HG03378 (cell line): ENCODE data around the gene NCAM2.
"Not testable (repeated sequence)": the region's sequence is repeated elsewhere in the genome, so short reads cannot be mapped to it uniquely, and the experiment has no call there.

Source experiments
- ATAC-seq: cut with Tn5 transposase; IDR thresholded peaks from one replicate; pipeline ENCODE4 v1.9.1; 2021; ENCODE audit warnings: mild to moderate bottlenecking, moderate library complexity; ENCODE audit not compliant: unreplicated experiment

NCAM2 gene

DNA sequence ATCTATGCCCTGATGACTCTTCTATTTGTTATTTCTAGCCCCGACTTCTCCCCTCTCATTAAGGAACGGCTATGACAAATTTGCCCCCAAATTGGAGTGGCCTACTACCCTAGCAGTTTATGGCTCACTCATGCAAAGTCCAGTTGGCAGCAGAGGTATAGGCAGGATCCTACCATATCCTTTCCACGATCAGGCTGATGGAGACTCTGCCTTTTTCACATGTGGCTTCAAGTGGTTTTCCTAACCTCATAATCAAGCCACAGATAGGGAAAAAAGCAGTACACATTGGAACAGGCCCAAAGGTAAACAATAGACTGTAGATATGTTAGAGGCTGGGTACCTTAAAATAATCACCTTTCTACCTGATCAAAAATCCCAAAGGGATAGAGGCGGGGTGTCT, 292.5 kb downstream of the NCAM2 start:
- ATAC-seq, result no peak

DNA sequence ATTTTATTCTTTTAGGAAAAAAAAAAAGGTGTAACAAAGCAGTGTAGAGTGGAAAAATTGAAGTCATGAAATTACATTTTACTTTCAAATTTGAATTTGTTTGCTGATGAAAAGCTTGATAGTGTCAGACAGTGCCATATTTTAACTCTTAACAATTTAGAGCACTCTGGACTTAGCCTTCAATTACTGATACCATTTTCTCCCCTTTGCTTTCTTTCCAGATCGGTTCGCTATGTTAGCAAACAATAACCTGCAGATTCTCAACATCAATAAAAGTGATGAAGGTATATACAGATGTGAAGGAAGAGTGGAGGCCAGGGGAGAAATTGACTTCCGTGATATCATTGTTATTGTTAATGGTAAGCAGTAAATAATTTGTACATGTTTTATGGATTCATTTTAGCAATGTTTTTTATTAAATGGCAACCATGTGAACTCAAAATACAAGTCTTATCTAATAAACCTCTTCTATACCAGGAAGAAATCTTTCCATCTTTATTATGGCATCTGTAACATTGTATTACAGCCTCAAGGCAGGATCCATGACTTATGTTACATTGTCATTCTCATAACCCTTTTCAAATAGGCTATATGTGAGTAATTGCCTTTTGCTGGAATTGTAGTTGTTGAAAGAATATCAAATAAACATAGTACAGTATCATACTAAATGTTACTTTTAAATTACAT, 293.8 kb downstream of the NCAM2 start:
- ATAC-seq, result no peak

DNA sequence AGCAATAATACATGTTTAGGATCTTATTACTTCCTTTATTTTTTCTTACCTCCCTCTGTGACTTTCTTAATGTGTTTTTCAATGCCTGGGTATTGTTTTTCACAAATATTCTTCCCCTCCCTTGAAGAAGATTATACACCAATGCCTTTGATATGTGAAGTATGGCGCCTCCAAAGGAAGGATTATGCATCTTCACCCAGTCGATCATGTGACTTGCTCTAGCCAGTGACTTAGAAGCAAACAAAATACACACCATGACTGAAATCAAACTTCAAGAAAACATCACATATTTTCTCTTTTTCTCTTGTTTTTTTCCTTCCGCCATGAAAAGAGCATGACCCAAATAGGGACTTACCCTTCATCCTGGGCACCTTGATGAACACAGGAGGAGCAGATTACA, 297.1 kb downstream of the NCAM2 start:
- ATAC-seq, result no peak

DNA sequence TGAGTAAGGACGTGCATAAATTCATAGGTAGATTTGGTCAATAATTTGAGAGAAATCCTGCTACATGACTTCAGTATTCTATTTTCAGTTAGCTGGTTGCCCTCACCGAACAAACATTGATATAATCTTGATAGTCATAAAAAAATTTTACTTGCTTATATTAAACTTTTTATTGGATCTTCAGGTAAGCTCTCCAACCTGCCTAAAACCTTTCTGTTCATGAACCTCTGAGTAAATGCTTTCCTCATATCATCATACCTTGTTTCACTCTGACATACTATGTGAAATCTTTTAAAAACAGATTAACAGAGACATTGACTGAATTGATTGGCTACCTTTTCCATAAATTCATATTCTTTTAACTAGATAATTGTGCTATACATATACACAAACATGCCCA, 299.0 kb downstream of the NCAM2 start:
- ATAC-seq, result no peak

DNA sequence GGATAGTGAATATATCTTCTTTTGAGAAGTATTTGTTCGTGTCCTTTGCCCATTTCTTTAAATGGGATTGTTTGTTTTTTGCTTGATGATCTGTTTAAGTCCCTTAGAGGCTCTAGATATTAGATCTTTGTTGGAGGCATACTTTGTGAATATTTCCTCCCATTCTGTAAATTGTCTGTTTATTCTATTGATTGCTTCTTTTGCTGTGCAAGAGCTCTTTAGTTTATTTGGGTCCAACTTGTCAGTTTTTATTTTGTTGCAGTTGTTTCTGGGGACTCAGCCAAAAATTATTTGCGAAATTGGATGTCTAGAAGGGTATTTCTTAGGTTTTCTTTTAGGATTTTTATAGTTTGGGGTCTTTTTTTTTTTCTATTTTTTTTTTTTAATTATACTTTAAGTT, 302.8 kb downstream of the NCAM2 start:
- ATAC-seq, result no peak

DNA sequence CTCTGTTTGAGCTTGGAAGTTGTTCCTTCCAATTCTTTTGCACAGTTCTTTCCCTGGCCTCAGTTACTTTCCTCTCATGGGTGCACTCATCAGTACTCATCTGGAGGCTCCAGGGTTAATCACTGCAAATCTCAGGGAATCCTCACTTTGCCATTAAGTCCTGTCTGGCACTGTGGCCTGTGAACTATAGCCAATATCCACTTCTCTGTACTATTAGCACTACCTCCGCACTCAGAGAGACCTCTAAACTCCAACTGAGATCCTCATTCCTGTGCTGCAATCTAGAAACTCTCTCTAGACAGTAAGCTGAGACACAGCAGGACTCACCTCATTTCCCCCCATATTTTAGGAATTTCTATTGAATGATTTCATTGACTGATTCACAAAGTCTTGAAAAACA, 311.3 kb downstream of the NCAM2 start:
- no peak for ATAC-seq

DNA sequence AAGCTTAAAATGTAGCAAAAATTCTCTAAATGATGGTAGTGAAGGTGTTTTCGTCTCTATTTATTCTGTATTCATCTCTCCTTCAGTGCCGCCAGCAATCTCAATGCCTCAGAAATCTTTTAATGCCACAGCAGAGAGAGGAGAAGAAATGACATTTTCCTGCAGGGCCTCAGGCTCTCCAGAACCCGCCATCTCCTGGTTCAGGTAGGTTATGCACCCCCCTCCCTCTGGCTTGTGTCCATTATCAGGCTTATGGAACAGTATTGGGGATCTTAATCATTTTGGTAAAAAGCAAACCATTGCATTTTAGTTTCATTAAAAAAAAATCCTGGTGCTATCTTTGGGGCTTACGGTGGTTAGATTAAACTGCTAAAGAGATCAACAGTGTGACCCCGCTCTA, 326.1 kb downstream of the NCAM2 start:
- ATAC-seq, result no peak

DNA sequence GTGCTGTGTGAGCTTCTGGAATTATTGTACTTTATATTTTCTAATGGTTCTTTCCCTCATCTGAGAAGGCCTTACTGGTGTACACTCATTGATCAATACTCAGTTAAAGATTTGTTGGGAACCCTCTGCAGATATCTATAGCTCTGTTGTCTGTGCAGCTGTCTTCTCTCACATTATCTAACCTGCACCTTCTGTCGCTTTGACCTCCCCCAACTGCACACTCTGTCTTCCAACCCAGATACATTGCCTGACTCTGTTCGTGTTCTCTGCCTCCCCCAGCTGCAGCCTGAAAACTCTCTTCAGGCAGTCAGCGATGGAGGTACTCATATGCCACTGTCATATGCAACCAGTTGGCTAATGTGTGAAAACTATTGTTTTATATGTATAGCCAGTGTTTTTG, 334.3 kb downstream of the NCAM2 start:
- ATAC-seq, result no peak

DNA sequence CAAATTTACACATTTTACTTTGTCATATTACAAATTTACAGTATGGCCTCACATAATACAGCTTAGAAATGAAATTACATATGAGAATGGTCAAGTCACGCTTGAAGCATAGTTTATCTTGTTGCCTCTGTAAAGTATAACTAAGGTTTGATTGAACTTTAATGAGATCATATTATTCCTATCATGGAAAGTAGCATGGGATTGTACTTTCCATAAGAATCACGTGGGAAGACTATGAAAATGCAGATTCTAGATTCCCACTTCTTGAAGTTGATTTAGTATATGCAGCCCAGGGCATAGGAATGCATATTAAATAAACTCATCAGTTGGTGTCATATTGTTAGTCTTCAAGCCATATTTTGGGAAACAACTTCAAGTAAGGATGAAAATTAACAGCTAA, 342.8 kb downstream of the NCAM2 start:
- ATAC-seq, result no peak

DNA sequence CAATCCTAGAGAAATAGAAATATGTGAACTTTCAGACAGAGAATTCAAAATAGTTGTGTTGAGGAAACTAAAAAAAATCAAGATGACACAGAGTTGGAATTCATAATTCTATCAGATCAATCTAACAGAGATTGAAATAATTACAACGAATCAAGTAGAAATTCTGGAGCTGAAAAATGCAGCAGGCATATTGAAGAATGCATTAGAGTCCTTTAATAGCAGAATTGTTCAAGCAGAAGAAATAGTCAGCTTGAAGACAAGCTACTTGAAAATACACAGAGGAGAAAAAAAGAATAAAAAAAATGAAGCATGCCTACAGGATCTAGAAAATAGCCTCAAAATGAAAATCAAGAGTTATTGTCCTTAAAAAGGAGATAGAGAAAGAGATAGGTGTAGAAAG, 347.1 kb downstream of the NCAM2 start:
- ATAC-seq, result no peak

DNA sequence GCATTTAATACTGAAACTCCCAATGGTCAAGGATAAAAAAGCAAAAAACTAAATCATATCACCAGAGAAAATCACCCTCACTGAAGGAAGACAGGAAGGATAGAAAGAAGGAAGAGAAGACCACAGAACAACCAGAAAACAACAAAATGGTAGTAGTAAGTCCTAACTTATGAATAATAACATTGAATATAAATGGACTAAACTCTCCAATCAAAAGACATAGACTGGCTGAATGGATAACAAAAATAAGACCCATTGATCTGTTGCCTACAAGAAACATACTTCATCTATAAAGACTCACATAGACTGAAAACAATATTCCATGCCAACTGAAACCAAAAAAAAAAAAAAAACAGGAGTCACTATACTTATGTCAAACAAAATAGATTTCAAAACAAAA, 347.7 kb downstream of the NCAM2 start:
- no peak for ATAC-seq

DNA sequence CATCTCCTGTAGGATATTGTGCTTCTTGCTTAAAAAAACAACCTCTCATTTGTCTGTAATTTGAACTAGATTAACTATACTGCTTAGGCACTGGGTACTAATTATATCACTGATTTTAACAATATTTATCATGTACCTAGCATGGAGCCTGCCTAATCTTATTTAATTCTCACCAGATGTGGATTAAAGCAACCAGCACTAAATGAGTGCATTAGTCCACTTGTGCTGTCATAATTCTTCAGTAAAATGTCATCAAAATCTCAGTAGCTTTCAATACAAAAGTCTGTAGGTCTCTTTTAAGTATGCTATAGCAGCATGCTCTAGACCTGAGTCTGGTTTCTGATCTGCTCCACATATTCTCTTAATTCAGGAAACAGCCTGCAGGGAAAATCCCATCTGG, 368.1 kb downstream of the NCAM2 start:
- no peak for ATAC-seq

DNA sequence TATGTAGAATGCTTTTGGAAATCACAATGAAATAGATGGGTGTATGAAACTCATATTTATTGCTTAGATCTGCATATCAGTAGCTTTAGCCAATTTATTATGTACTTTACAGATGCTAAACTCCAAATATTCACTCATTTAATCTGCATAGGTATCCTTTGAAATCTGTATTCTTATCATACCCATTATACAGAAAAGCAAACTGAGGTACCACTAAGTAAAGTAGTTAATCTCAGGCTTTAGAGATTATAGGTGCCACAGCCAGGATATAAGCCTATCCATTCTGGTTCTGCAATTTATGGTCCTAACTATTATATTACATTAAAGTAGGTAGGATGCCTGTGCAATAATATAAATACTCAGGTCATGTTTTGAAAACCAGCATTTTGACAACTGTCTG, 369.4 kb downstream of the NCAM2 start:
- no peak for ATAC-seq

DNA sequence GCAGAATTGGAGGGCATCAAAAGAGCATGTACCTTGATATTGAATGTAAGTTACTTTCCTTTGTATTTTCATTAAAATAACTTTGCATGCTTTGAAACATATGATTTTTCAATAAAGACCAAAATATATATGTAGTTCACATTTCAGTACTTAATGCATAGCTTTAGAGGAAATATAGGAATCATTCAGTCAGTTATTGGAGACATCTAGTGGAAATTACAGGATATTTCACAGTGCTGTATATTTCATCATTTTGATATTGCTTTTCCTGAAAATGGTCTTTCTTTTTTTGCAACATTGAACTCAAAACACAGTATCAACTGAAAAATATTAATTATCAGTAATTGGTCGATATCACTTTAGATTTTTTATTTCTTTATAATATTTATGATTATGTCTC, 375.8 kb downstream of the NCAM2 start:
- ATAC-seq, result no peak

DNA sequence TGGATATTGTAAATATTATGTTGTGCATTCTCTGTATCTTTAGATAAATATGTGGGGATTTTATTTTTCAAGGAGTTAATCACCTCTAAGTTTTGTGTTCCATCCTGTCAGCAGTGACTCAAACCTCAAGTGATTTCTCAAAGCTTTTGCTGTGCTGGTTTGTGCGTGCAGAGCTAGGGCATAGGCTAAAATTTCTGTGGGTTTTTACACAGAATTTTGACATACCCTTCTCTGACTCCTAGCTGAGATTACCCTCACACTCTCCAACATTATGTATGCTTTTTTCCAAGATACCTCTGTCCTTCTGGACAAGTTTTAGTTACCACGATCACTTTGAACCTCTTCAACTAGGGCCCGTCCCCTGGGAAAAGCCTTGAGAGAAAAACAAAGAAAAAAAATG, 384.9 kb downstream of the NCAM2 start:
- no peak for ATAC-seq

DNA sequence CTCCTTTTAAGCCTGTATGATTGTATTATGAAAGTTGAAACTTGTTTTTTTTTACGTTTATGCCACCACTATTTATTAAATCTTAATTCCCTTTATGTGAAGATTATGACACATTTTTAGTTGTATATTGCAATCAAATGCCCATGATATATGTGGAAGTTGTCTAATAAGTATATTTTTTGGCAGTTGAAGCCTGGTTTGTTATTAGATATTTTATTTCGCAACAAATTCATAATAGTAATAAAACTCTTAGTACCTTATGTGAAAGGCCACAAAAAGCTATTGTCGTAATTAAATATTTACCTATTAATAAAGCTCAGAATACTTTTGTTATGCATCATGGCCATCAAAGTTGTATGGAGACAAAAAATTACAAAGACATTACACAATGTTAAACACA, 386.8 kb downstream of the NCAM2 start:
- ATAC-seq, result no peak

DNA sequence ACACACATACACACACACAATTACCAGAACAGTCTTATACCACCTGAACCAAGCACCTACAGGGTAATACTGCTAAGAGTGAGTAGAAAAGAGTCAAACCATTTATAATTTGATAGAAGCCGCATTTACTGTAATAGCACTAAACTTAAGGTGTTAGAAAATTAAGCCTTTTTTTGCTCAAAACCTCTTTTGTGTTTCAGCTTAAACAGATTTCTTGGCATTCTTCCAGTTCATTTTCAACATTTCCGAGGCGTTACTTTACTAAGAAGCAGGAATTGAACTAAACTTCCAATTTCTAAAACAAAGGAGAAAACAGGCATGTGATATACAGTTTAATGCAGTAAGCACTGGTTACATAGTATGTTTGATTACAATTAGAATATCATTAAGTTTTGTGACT, 387.2 kb downstream of the NCAM2 start:
- no peak for ATAC-seq

DNA sequence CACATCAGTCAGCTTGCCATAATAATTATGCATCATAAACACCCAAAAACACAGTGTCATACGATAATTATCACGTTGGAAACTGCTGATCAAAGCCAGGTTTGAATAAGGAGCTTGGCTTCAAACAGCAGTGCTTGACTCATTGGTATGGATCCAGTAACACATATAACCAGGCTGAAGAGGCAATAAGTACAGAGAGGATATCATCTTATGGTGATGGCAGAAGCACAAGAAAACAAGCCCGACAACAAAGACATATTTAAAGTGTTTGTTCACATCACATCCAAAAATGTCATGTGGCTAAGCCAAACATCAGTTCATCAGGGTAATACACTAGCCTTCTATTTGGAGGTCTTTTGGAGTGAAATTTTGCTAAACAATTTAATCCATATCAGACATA, 389.7 kb downstream of the NCAM2 start:
- no peak for ATAC-seq

DNA sequence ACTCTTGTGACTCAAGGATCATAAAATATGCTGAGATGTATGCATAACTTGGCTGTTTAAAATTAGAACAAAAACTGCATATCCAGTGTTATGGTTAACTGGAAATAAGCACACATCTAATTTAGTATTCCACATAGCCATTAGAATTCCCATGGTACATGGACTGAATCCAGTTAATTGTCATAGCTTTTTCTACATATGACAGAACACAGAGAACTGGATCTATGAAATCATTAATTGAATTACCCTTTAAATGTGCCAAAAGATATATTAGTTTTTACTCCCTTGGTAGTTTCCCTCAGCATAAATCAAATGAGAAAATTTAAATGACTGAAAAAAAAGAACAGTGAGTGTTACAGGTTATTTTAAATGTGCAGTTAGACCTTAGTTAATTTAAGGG, 395.9 kb downstream of the NCAM2 start:
- ATAC-seq, result no peak

DNA sequence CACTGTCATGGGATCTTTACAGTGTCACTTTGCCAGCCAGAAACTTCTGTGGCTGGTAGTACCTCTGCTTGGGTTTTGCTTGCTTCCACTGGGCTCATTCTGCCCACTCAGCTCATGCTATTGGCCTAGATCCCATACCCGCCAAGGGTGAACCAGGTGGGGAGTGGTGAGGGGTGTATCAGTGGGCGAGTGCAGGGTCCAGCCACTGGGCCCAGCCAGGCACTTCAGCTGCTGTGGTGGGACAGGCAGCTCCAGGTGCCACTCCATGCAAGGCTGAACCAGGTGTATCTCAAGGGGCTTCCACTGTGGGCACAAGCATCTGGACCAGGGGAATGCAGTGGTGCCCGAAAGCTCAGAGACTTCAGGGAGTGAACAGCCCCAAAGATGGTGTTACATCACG, 398.2 kb downstream of the NCAM2 start:
- no peak for ATAC-seq

DNA sequence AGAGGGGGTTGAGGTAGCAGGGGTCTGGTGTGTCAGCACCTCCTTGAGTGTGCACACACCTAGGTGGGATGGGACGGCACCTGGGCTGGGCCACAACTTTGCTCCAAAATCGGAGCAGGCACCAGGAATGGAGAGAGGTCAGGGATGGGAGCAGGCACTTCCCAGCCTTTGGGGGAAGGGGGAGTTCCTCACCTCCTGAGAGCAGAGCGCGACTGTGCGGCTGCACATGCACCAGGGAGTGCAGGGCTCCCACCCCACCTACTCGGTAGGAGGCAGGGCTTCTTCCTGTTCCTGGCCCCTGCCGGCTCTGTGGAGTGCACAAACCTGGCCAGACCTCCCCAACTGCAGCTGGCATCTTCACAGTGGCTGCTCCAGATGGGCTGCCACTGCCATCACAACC, 399.3 kb downstream of the NCAM2 start:
- no peak for ATAC-seq

DNA sequence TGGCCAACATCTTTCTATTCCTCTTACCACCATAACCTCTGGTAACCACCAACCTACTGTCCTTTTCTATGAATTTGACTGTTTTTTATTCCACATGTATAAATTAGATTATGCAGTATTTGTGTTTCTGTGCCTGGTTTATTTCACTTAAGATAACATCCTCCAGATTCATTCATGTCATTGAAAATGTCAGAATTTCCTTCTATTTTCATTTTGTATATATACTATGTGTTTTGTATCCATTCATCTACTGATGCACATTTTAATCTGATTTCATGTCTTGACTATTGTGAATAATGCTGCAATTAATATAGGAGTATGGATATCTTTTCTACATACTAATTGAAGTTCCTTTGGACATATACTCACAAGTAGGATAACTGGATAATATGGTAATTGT, 403.2 kb downstream of the NCAM2 start:
- ATAC-seq, result no peak

DNA sequence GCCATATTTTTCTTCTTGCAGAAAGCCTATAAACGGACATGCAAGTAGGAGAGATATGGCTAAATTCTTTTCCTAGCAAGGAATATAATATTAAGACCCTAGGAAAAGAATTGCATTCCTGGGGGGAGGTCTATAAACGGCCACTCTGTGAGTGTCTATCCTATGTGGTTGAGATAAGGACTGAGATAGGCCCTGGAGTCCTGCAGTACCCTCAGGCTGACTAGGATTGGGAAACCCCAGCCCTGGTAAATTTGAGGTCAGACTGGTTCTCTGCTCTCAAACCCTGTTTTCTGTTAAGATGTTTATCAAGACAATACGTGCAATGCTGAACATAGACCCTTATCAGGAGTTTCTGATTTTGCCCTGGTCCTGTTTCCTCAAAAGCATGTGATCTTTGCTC, 404.0 kb downstream of the NCAM2 start:
- ATAC-seq, result not testable (repeated sequence)

DNA sequence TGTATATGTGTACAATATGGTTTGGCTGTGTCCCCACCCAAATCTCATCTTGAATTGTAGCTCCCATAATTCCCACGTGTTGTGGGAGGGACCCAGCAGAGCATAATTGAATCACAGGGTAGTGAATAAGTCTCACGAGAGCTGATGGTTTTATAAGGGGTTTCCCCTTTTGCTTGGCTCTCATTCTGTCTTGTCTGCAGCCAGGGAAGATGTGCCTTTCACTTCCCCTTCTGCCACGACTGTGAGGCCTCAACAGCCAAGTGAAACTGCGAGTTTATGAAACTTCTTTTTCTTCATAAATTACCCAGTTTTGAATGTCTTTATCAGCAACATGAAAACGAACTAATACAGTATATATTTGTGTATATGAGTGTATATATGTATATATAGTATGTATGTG, 406.1 kb downstream of the NCAM2 start:
- not testable (repeated sequence) for ATAC-seq
